ENCODE data around the gene ABCE1. TPM values are rescaled to one million over a fixed set of nuclear protein-coding genes. Genes with fewer than 3 reads are reported as not detected.
A peak's percentile ranks its signal among the peaks of the same experiment; 100 is the strongest.

Gene ABCE1
- total RNA-seq (2021), result 91.8 to 114 TPM (median 97.9 TPM) in 3 replicates
- Bru-seq, nascent RNA, result percentile 96 among the genes with signal in this experiment
- long read RNA-seq, experiment 1, transcript ABCE1-201 (18 exons, 3,921 nt), result major isoform, 374 of 501 reads
- long read RNA-seq, experiment 1, partial matches to known transcripts, result 52 of 501 reads
- long read RNA-seq, experiment 1, other reads (novel, unspliced or antisense), result 74 of 501 reads
- long read RNA-seq, experiment 2, transcript ABCE1-201 (18 exons, 3,921 nt), result major isoform, 55 of 163 reads
- long read RNA-seq, experiment 2, partial matches to known transcripts, result 63 of 163 reads
- long read RNA-seq, experiment 2, other reads (novel, unspliced or antisense), result 43 of 163 reads
- long read RNA-seq, experiment 3, transcript ABCE1-201 (18 exons, 3,921 nt), result major isoform, 102 of 137 reads
- long read RNA-seq, experiment 3, partial matches to known transcripts, result 22 of 137 reads
- long read RNA-seq, experiment 3, other reads (novel, unspliced or antisense), result 13 of 137 reads

DNA sequence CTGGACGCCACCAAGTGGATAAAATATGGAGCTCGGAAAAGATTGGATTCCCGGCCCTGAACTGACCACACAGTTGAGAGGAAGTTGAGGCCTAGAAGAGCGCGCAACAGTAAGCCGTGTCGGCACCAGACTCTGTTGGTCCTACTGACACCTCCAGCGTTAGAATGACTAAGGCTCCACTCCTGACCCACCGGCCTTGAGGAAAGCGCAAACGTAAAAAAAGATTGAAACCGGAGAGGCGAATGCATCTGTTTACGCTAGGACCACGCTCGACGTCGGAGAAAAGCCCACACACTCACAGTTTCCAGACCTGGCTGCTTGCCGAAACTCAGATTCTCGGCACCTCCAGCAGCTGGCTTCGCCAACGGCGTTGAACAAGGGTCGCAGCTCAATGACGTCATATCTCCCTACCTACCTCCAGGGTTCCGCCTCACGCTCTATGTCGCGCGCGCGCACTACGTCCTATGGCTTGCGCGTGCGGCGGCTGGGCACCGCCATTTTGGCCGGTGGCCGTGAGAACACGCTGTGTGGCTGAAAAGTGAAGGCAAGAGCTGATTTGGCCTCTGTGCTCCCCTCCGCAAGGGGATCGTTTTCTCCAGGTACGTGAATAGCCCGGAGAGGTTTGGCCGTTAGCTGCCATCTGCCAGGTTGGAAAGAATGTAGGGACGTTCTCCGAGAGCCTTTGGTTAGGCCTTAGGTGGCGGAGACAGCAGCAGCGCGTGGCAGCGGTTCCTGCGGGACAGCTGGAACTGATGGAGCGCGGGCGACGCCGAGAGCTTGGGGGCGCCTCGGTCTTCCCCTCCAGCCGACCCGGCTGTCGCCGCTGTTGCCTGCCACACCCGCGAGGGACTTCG, at the start of gene ABCE1, which contains the start of gene ANAPC10:
Gene ABCE1, plus strand, starts transcription at position 491 of the 854 bp plus-strand sequence. CDS start 6,102 bp downstream, outside the sequence.
Gene ANAPC10, minus strand, starts transcription at position 376 of the 854 bp plus-strand sequence. CDS start 2,097 bp downstream, outside the sequence.
- CTCF ChIA-PET, result interaction anchor here (0.7 kb wide), 1 partner anchor 31 kb away, joined by 3 read pairs; no protein-coding TSS in a partner anchor
- H3K27ac Mint-ChIP-seq, result peak within 1 kb of the TSS; percentile 100
- DNase-seq (ENCODE audit: low spot score), result peak; percentile 95
- H3K36me3 Mint-ChIP-seq, result peaks cover 25% of the 10 kb centered on the region
- POLR2A ChIA-PET, result interaction anchor here (0.6 to 0.8 kb wide), 3 partner anchors 13 to 830 kb away, joined by 3 read pairs; partner anchors contain the start of gene HHIP
- peaks cover 15% of the 10 kb centered on the region for H3K9me3 Mint-ChIP-seq
- ATAC-seq, result peak; percentile 91
- H3K4me3 Mint-ChIP-seq, result peak within 1 kb of the TSS; percentile 96
- no peaks in the 10 kb centered on the region for H3K27me3 Mint-ChIP-seq (ENCODE audit: low read depth)
- peaks cover 15% of the 10 kb centered on the region for H3K4me1 Mint-ChIP-seq
- TF ChIP-seq FOXP1 (CRISPR knock-in tag; IDR thresholded peaks at IDR 0.05; ENCODE audit: borderline replicate concordance) (no peak; the same call in 1 of the 2 replicates), CBFB (CRISPR knock-in tag; IDR thresholded peaks at IDR 0.05; ENCODE audit: low read depth) (peak; percentile 96; the same call in 1 of the 2 replicates), ZBTB21 (CRISPR knock-in tag; IDR thresholded peaks at IDR 0.05; ENCODE audit: borderline replicate concordance) (peak; percentile 94; the same call in 1 of the 2 replicates), ELF4 (CRISPR knock-in tag; IDR thresholded peaks at IDR 0.05; ENCODE audit: low read depth) (no peak), ESRRA (CRISPR knock-in tag; IDR thresholded peaks at IDR 0.05; ENCODE audit: borderline replicate concordance) (no peak), ZNF423 (CRISPR knock-in tag; IDR thresholded peaks at IDR 0.05) (no peak), CREB1 (CRISPR knock-in tag; IDR thresholded peaks at IDR 0.05) (peak; percentile 76; the same call in 1 of the 2 replicates), NR2C2 (CRISPR knock-in tag; IDR thresholded peaks at IDR 0.05) (no peak), NFATC4 (CRISPR knock-in tag; IDR thresholded peaks at IDR 0.05) (no peak), TEAD1 (CRISPR knock-in tag; IDR thresholded peaks at IDR 0.05) (peak; percentile 91; the same call in 1 of the 2 replicates), ATF1 (CRISPR knock-in tag; IDR thresholded peaks at IDR 0.05) (peak; percentile 93)
- TF ChIP-seq, protein P1, sequence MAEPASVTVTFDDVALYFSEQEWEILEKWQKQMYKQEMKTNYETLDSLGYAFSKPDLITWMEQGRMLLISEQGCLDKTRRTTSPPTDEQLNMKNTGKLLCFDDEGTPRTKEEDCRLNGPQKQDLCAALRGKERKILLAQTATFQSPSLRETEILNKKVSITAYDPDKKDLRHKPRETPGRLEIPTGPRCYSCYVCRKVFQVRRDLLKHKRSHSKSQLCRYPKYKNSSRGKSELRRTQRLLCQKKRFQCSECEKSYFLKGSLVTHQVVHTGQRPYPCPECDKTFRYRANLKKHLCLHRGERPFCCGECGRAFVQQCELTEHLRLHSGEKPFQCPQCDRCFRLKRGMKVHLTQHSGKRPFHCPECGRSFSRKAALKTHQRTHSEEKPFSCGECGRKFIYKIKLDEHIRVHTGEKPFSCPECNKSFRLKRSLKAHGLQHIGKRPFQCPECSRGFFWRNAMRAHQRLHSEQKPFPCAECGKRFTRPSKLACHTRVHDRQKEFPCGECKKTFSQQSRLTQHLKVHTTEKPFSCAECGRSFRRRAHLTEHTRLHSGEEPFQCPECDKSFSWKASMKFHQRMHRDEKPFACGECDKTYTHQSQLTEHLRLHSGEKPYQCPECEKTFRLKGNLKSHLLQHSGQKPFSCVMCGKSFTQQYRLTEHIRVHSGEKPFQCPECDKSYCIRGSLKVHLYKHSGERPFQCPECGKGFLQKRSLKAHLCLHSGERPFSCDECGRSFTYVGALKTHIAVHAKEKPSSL (CRISPR knock-in tag; conservative IDR thresholded peaks at IDR 0.05), result no peak
- TF ChIP-seq, protein P2, sequence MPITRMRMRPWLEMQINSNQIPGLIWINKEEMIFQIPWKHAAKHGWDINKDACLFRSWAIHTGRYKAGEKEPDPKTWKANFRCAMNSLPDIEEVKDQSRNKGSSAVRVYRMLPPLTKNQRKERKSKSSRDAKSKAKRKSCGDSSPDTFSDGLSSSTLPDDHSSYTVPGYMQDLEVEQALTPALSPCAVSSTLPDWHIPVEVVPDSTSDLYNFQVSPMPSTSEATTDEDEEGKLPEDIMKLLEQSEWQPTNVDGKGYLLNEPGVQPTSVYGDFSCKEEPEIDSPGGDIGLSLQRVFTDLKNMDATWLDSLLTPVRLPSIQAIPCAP (CRISPR knock-in tag; IDR thresholded peaks at IDR 0.05), result peak; percentile 51; the same call in 1 of the 2 replicates
- TF ChIP-seq, protein P3, sequence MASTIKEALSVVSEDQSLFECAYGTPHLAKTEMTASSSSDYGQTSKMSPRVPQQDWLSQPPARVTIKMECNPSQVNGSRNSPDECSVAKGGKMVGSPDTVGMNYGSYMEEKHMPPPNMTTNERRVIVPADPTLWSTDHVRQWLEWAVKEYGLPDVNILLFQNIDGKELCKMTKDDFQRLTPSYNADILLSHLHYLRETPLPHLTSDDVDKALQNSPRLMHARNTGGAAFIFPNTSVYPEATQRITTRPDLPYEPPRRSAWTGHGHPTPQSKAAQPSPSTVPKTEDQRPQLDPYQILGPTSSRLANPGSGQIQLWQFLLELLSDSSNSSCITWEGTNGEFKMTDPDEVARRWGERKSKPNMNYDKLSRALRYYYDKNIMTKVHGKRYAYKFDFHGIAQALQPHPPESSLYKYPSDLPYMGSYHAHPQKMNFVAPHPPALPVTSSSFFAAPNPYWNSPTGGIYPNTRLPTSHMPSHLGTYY (CRISPR knock-in tag; IDR thresholded peaks at IDR 0.05), result no peak
- TF ChIP-seq, protein P4, sequence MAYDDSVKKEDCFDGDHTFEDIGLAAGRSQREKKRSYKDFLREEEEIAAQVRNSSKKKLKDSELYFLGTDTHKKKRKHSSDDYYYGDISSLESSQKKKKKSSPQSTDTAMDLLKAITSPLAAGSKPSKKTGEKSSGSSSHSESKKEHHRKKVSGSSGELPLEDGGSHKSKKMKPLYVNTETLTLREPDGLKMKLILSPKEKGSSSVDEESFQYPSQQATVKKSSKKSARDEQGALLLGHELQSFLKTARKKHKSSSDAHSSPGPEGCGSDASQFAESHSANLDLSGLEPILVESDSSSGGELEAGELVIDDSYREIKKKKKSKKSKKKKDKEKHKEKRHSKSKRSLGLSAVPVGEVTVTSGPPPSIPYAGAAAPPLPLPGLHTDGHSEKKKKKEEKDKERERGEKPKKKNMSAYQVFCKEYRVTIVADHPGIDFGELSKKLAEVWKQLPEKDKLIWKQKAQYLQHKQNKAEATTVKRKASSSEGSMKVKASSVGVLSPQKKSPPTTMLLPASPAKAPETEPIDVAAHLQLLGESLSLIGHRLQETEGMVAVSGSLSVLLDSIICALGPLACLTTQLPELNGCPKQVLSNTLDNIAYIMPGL (CRISPR knock-in tag; IDR thresholded peaks at IDR 0.05), result peak; percentile 81
- TF ChIP-seq, protein P5, sequence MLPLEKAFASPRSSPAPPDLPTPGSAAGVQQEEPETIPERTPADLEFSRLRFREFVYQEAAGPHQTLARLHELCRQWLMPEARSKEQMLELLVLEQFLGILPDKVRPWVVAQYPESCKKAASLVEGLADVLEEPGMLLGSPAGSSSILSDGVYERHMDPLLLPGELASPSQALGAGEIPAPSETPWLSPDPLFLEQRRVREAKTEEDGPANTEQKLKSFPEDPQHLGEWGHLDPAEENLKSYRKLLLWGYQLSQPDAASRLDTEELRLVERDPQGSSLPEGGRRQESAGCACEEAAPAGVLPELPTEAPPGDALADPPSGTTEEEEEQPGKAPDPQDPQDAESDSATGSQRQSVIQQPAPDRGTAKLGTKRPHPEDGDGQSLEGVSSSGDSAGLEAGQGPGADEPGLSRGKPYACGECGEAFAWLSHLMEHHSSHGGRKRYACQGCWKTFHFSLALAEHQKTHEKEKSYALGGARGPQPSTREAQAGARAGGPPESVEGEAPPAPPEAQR (CRISPR knock-in tag; IDR thresholded peaks at IDR 0.05), result no peak
- TF ChIP-seq, protein P6, sequence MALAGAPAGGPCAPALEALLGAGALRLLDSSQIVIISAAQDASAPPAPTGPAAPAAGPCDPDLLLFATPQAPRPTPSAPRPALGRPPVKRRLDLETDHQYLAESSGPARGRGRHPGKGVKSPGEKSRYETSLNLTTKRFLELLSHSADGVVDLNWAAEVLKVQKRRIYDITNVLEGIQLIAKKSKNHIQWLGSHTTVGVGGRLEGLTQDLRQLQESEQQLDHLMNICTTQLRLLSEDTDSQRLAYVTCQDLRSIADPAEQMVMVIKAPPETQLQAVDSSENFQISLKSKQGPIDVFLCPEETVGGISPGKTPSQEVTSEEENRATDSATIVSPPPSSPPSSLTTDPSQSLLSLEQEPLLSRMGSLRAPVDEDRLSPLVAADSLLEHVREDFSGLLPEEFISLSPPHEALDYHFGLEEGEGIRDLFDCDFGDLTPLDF (CRISPR knock-in tag; IDR thresholded peaks at IDR 0.05), result no peak
- TF ChIP-seq, protein P7, sequence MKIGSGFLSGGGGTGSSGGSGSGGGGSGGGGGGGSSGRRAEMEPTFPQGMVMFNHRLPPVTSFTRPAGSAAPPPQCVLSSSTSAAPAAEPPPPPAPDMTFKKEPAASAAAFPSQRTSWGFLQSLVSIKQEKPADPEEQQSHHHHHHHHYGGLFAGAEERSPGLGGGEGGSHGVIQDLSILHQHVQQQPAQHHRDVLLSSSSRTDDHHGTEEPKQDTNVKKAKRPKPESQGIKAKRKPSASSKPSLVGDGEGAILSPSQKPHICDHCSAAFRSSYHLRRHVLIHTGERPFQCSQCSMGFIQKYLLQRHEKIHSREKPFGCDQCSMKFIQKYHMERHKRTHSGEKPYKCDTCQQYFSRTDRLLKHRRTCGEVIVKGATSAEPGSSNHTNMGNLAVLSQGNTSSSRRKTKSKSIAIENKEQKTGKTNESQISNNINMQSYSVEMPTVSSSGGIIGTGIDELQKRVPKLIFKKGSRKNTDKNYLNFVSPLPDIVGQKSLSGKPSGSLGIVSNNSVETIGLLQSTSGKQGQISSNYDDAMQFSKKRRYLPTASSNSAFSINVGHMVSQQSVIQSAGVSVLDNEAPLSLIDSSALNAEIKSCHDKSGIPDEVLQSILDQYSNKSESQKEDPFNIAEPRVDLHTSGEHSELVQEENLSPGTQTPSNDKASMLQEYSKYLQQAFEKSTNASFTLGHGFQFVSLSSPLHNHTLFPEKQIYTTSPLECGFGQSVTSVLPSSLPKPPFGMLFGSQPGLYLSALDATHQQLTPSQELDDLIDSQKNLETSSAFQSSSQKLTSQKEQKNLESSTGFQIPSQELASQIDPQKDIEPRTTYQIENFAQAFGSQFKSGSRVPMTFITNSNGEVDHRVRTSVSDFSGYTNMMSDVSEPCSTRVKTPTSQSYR (CRISPR knock-in tag; IDR thresholded peaks at IDR 0.05), result no peak
- TF ChIP-seq, protein P8, sequence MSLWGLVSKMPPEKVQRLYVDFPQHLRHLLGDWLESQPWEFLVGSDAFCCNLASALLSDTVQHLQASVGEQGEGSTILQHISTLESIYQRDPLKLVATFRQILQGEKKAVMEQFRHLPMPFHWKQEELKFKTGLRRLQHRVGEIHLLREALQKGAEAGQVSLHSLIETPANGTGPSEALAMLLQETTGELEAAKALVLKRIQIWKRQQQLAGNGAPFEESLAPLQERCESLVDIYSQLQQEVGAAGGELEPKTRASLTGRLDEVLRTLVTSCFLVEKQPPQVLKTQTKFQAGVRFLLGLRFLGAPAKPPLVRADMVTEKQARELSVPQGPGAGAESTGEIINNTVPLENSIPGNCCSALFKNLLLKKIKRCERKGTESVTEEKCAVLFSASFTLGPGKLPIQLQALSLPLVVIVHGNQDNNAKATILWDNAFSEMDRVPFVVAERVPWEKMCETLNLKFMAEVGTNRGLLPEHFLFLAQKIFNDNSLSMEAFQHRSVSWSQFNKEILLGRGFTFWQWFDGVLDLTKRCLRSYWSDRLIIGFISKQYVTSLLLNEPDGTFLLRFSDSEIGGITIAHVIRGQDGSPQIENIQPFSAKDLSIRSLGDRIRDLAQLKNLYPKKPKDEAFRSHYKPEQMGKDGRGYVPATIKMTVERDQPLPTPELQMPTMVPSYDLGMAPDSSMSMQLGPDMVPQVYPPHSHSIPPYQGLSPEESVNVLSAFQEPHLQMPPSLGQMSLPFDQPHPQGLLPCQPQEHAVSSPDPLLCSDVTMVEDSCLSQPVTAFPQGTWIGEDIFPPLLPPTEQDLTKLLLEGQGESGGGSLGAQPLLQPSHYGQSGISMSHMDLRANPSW (CRISPR knock-in tag; conservative IDR thresholded peaks at IDR 0.05; ENCODE audit: low read depth), result no peak

Measured in WTC11 (cell line).